HEK293 (cell line): ENCODE results near the gene N4BP3.

ENCODE experiments used
- RBAK ChIP-seq: fragments of 450-650 bp; formaldehyde crosslinking; IDR thresholded peaks from 2 replicates; pipeline ENCODE4 v1.5.1; 2016; ENCODE audit warnings: missing biosample characterization, missing genetic modification characterization
- SP2 ChIP-seq: fragments of 450-650 bp; formaldehyde crosslinking; IDR thresholded peaks from 2 replicates; pipeline ENCODE4 v1.5.1; 2016; ENCODE audit warnings: missing biosample characterization, missing genetic modification characterization
- YY1 ChIP-seq: fragments of 450-650 bp; formaldehyde crosslinking; IDR thresholded peaks from 2 replicates; pipeline ENCODE4 v1.5.1; 2018; ENCODE audit warnings: missing biosample characterization, missing genetic modification characterization
- ZFP41 ChIP-seq: fragments of 450-650 bp; formaldehyde crosslinking; IDR thresholded peaks from 2 replicates; pipeline ENCODE4 v1.5.1; 2016; ENCODE audit warnings: missing biosample characterization, missing genetic modification characterization, borderline replicate concordance
- ZNF121 ChIP-seq: fragments of 450-650 bp; formaldehyde crosslinking; IDR thresholded peaks from 2 replicates; pipeline ENCODE4 v1.5.1; 2016; ENCODE audit warnings: missing biosample characterization, missing genetic modification characterization
- ZNF214 ChIP-seq: fragments of 450-650 bp; formaldehyde crosslinking; IDR thresholded peaks from 2 replicates; pipeline ENCODE4 v1.5.1; 2017; ENCODE audit warnings: missing biosample characterization, mild to moderate bottlenecking, missing genetic modification characterization, borderline replicate concordance
- ZNF274 ChIP-seq, 2 experiments: fragments of 200-500 bp in 1 of 2; fragments of 450-650 bp in 1 of 2; sonication (Bioruptor generic) in 1 of 2; formaldehyde crosslinking in 1 of 2; IDR thresholded peaks; 2 replicates each; pipeline versions ENCODE4 v1.5.1 to v1.6.1; 2014 to 2016; ENCODE audit warnings: borderline replicate concordance in 1 of 2, inconsistent platforms in 1 of 2, low read length in 1 of 2, missing biosample characterization in 1 of 2, missing genetic modification characterization in 1 of 2
- ZNF311 ChIP-seq: fragments of 450-650 bp; formaldehyde crosslinking; IDR thresholded peaks from 2 replicates; pipeline ENCODE4 v1.5.1; 2017; ENCODE audit warnings: missing biosample characterization, missing genetic modification characterization, borderline replicate concordance
- ZSCAN30 ChIP-seq: fragments of 450-650 bp; IDR thresholded peaks from 2 replicates; pipeline ENCODE4 v1.5.1; 2018; ENCODE audit warnings: missing biosample characterization, mild to moderate bottlenecking, missing genetic modification characterization, moderate library complexity
- TF ChIP-seq, protein P1 (sequence below): fragments of 450-650 bp; formaldehyde crosslinking; IDR thresholded peaks from 2 replicates; pipeline ENCODE4 v1.5.1; 2016; ENCODE audit warnings: missing biosample characterization, missing genetic modification characterization
- TF ChIP-seq, protein P2 (sequence below): fragments of 450-650 bp; formaldehyde crosslinking; conservative IDR thresholded peaks from 2 replicates; pipeline ENCODE4 v1.5.1; 2016; ENCODE audit warnings: low read depth, missing biosample characterization, missing genetic modification characterization

DNA sequence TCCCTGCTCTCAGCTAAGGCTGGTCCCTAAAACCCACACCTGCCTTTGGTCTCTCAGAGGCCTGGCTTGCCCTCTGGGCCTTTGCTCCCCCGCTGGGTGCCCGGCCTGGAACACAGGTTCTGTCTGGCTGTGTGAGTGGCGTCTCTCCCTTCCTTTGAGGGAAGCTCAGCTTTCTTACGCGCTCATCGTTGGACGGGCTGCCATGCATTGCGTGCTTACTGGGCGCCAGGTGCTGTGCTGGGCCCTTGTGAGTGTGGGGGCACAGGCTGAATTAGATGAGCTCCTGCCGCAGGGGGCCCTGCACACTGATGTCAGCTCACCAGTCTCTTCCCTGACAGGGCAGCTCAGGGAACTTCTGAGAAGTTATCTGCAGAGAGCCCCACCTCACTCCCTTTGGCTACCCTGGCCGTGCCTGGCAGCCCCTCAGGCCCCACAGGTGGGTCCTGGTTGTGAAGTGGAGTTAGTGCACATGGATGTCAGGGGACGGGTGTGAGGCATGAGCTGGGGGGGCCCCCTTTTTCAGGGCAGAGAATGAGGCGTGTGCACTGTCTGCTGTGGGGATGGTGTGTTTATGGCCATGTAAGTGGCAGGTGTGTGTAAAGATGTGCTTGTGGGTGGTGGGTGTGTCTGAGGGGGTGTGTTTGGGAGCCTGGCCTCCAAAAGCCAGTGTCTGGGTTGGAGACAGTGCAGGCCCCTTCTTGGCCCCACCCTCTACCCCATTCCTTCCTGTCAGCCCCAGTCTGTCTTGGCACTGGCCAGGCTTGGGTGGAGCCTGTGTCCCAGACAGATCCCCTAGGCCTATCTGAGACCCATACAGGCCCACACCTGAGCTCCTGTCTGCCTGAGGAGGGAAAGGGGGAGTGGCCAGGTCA, 10.0 kb downstream of the N4BP3 start:
- TF ChIP-seq ZNF214 (tag by site-specific recombination): no peak
- no peak for TF ChIP-seq SP2 (tag by site-specific recombination)
- no peak for TF ChIP-seq RBAK (tag by site-specific recombination)
- no peak for TF ChIP-seq ZNF274 (IDR thresholded peaks at IDR 0.05; ENCODE audit: low read length)
- TF ChIP-seq ZNF274 (tag by site-specific recombination; IDR thresholded peaks at IDR 0.05; ENCODE audit: borderline replicate concordance): no peak
- no peak for TF ChIP-seq ZFP41 (tag by site-specific recombination)
- no peak for TF ChIP-seq YY1 (tag by site-specific recombination)
- TF ChIP-seq, protein P1, sequence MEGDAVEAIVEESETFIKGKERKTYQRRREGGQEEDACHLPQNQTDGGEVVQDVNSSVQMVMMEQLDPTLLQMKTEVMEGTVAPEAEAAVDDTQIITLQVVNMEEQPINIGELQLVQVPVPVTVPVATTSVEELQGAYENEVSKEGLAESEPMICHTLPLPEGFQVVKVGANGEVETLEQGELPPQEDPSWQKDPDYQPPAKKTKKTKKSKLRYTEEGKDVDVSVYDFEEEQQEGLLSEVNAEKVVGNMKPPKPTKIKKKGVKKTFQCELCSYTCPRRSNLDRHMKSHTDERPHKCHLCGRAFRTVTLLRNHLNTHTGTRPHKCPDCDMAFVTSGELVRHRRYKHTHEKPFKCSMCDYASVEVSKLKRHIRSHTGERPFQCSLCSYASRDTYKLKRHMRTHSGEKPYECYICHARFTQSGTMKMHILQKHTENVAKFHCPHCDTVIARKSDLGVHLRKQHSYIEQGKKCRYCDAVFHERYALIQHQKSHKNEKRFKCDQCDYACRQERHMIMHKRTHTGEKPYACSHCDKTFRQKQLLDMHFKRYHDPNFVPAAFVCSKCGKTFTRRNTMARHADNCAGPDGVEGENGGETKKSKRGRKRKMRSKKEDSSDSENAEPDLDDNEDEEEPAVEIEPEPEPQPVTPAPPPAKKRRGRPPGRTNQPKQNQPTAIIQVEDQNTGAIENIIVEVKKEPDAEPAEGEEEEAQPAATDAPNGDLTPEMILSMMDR: no peak
- no peak for TF ChIP-seq ZSCAN30 (tag by site-specific recombination)
- no peak for TF ChIP-seq ZNF311
- TF ChIP-seq ZNF121 (tag by site-specific recombination): no peak
- TF ChIP-seq, protein P2, sequence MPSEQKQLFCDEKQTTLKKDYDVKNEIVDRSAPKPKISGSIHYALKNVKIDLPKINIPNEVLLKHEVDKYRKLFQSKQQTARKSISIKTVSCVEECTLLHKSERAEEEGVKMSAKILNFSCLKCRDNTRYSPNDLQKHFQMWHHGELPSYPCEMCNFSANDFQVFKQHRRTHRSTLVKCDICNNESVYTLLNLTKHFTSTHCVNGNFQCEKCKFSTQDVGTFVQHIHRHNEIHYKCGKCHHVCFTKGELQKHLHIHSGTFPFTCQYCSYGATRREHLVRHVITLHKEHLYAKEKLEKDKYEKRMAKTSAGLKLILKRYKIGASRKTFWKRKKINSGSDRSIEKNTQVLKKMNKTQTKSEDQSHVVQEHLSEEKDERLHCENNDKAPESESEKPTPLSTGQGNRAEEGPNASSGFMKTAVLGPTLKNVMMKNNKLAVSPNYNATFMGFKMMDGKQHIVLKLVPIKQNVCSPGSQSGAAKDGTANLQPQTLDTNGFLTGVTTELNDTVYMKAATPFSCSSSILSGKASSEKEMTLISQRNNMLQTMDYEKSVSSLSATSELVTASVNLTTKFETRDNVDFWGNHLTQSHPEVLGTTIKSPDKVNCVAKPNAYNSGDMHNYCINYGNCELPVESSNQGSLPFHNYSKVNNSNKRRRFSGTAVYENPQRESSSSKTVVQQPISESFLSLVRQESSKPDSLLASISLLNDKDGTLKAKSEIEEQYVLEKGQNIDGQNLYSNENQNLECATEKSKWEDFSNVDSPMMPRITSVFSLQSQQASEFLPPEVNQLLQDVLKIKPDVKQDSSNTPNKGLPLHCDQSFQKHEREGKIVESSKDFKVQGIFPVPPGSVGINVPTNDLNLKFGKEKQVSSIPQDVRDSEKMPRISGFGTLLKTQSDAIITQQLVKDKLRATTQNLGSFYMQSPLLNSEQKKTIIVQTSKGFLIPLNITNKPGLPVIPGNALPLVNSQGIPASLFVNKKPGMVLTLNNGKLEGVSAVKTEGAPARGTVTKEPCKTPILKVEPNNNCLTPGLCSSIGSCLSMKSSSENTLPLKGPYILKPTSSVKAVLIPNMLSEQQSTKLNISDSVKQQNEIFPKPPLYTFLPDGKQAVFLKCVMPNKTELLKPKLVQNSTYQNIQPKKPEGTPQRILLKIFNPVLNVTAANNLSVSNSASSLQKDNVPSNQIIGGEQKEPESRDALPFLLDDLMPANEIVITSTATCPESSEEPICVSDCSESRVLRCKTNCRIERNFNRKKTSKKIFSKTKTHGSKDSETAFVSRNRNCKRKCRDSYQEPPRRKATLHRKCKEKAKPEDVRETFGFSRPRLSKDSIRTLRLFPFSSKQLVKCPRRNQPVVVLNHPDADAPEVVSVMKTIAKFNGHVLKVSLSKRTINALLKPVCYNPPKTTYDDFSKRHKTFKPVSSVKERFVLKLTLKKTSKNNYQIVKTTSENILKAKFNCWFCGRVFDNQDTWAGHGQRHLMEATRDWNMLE (tag by site-specific recombination): no peak
